ENCODE results near the gene TXNDC2. TPM values are rescaled to one million over a fixed set of nuclear protein-coding genes. Genes with fewer than 3 reads are reported as not detected.
A peak's percentile ranks its signal among the peaks of the same experiment; 100 is the strongest.
"Not testable (repeated sequence)": the region's sequence is repeated elsewhere in the genome, so short reads cannot be mapped to it uniquely, and the experiment has no call there.

The TXNDC2 gene
- total and polyA plus RNA-seq, 2 donors (not counting 1 experiment from before 2014, with no cell fraction given): 0.15 TPM; not detected in 1

DNA sequence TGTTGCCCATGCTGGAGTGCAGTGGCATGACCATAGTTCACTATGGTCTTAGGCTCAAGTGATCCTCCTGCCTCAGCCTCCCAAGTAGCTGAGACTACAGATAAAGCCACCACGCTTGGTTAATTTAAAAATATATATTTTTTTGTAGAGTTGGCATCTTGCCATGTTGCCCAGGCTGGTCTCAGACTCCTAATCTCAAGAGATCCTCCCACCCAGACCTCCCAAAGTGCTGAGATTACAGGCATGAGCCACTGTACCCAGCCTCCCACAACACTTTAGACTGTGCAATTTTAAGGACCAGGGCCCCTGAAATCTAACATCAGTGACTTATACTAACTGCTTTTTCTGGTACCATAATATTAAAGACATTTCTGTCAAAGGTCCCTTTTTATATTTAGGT is 5.2 kb downstream of the TXNDC2 start:
- H3K27me3 ChIP-seq (ENCODE audit: control insufficient read depth, insufficient read depth, low read length): no peaks in the 10 kb centered on the region
- no peaks in the 10 kb centered on the region for H3K79me2 ChIP-seq (ENCODE audit: control insufficient read depth, insufficient read depth, low read length)
- no peaks in the 10 kb centered on the region for H3K36me3 ChIP-seq (ENCODE audit: control insufficient read depth, insufficient read depth, low read length)
- no peaks in the 10 kb centered on the region for H3K4me1 ChIP-seq (ENCODE audit: control insufficient read depth, extremely low read depth, insufficient read depth, low read length)
- H3K4me2 ChIP-seq (ENCODE audit: extremely low read depth, insufficient read depth, low read length): no peak overlapping the region
- TF ChIP-seq, protein P1, sequence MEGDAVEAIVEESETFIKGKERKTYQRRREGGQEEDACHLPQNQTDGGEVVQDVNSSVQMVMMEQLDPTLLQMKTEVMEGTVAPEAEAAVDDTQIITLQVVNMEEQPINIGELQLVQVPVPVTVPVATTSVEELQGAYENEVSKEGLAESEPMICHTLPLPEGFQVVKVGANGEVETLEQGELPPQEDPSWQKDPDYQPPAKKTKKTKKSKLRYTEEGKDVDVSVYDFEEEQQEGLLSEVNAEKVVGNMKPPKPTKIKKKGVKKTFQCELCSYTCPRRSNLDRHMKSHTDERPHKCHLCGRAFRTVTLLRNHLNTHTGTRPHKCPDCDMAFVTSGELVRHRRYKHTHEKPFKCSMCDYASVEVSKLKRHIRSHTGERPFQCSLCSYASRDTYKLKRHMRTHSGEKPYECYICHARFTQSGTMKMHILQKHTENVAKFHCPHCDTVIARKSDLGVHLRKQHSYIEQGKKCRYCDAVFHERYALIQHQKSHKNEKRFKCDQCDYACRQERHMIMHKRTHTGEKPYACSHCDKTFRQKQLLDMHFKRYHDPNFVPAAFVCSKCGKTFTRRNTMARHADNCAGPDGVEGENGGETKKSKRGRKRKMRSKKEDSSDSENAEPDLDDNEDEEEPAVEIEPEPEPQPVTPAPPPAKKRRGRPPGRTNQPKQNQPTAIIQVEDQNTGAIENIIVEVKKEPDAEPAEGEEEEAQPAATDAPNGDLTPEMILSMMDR (conservative IDR thresholded peaks at IDR 0.05 in 1 of 2, IDR thresholded peaks at IDR 0.05 in 1 of 2; ENCODE audit: low read depth in 1 of 2, low read length in 2 of 2): no peak
- no peak for TF ChIP-seq EZH2 (IDR thresholded peaks at IDR 0.05; ENCODE audit: low read length, missing control alignments)
- no peak overlapping the region for H3K27ac ChIP-seq (ENCODE audit: insufficient read depth, low read length)
- no peak overlapping the region for H2AFZ ChIP-seq (ENCODE audit: low read length)
- no peaks in the 10 kb centered on the region for H3K9me3 ChIP-seq (ENCODE audit: control insufficient read depth, insufficient read depth, low read depth, low read length)
- no peak overlapping the region for H3K4me3 ChIP-seq (replicated peaks in 1 of 4; ENCODE audit: control extremely low read depth in 1 of 4, insufficient read depth in 1 of 4, low read depth in 3 of 4, low read length in 4 of 4)
- no peaks in the 10 kb centered on the region for H4K20me1 ChIP-seq (ENCODE audit: control insufficient read depth, extremely low read depth, insufficient read depth, low read length)
- no peak overlapping the region for H3K9ac ChIP-seq (ENCODE audit: insufficient read depth, low read length)
- no peak for DNase-seq (ENCODE audit: low read depth in 2 of 2)

DNA sequence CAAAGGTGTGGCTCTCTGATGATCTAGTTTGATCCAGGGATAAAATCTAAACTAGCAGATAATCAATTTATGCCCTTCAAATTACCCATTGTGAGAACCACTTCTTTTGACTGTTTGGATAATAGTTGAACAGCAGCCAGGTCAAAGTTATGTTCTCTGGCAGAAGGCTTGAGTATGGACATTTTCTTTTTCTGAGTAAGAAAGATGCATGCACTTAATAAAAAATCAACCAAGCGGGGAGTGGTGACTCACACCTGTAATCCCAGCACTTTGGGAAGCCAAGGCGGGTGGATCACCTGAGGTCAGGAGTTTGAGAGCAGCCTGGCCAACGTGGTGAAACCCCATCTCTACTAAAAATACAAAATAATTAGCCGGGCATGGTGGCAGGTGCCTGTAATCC is 5.7 kb downstream of the TXNDC2 start:
- not testable (repeated sequence) for H3K4me3 ChIP-seq (replicated peaks in 1 of 4; ENCODE audit: control extremely low read depth in 1 of 4, insufficient read depth in 1 of 4, low read depth in 3 of 4, low read length in 4 of 4); H3K4me1 ChIP-seq (ENCODE audit: control insufficient read depth, extremely low read depth, insufficient read depth, low read length); H3K36me3 ChIP-seq (ENCODE audit: control insufficient read depth, insufficient read depth, low read length); H3K79me2 ChIP-seq (ENCODE audit: control insufficient read depth, insufficient read depth, low read length); H3K9ac ChIP-seq (ENCODE audit: insufficient read depth, low read length); H3K9me3 ChIP-seq (ENCODE audit: control insufficient read depth, insufficient read depth, low read depth, low read length); H3K4me2 ChIP-seq (ENCODE audit: extremely low read depth, insufficient read depth, low read length); H4K20me1 ChIP-seq (ENCODE audit: control insufficient read depth, extremely low read depth, insufficient read depth, low read length); H2AFZ ChIP-seq (ENCODE audit: low read length); H3K27ac ChIP-seq (ENCODE audit: insufficient read depth, low read length); H3K27me3 ChIP-seq (ENCODE audit: control insufficient read depth, insufficient read depth, low read length)
- DNase-seq (ENCODE audit: low read depth in 2 of 2): peak in 1 of 2 donors; percentile 64

DNA sequence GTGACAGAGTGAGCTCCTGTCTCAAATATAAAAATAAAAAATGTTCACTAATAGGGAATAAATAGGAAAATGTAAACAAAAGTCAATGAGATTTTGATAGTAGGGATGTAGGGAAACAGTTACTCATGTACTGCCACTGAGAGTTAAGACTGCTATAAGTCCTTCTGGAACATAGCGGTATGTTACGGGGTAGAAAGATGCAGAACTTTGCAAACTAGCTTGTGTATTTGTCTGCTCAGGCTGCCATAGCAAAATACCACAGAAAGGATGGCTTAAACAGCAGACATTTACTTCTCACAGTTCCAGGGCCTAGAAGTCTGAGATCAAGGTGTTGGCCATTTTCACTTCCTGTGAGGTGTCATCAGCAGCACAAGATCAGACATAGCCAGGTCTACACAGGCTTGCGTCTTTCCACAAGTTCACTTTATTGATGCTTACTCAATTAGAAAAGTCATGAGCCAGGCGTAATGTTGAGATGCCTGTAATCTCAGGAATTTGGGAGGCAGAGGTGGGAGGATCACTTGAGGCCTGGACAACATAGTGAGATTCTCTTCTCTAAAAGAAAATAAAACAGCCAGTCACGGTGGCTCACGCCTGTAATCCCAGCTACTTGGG is 8.8 kb downstream of the TXNDC2 start:
- no peak overlapping the region for H3K9ac ChIP-seq (ENCODE audit: insufficient read depth, low read length)
- H3K4me2 ChIP-seq (ENCODE audit: extremely low read depth, insufficient read depth, low read length): no peak overlapping the region
- DNase-seq (ENCODE audit: low read depth in 2 of 2): no peak
- TF ChIP-seq, protein P1 (conservative IDR thresholded peaks at IDR 0.05 in 1 of 2, IDR thresholded peaks at IDR 0.05 in 1 of 2; ENCODE audit: low read depth in 1 of 2, low read length in 2 of 2): no peak
- TF ChIP-seq EZH2 (IDR thresholded peaks at IDR 0.05; ENCODE audit: low read length, missing control alignments): no peak
- no peak overlapping the region for H2AFZ ChIP-seq (ENCODE audit: low read length)
- no peaks in the 10 kb centered on the region for H4K20me1 ChIP-seq (ENCODE audit: control insufficient read depth, extremely low read depth, insufficient read depth, low read length)
- no peaks in the 10 kb centered on the region for H3K4me1 ChIP-seq (ENCODE audit: control insufficient read depth, extremely low read depth, insufficient read depth, low read length)
- H3K79me2 ChIP-seq (ENCODE audit: control insufficient read depth, insufficient read depth, low read length): no peaks in the 10 kb centered on the region
- no peak overlapping the region for H3K27ac ChIP-seq (ENCODE audit: insufficient read depth, low read length)
- H3K9me3 ChIP-seq (ENCODE audit: control insufficient read depth, insufficient read depth, low read depth, low read length): no peaks in the 10 kb centered on the region
- H3K27me3 ChIP-seq (ENCODE audit: control insufficient read depth, insufficient read depth, low read length): no peaks in the 10 kb centered on the region
- H3K36me3 ChIP-seq (ENCODE audit: control insufficient read depth, insufficient read depth, low read length): no peaks in the 10 kb centered on the region
- H3K4me3 ChIP-seq (replicated peaks in 1 of 4; ENCODE audit: control extremely low read depth in 1 of 4, insufficient read depth in 1 of 4, low read depth in 3 of 4, low read length in 4 of 4): no peak overlapping the region
